Gastroesophageal sphincter (tissue), 4 donors: ENCODE data around the gene RAPSN. TPM values are rescaled to one million over a fixed set of nuclear protein-coding genes. Genes with fewer than 3 reads are reported as not detected.

Experiments
- ATAC-seq: fragments of 150-250 bp; one replicate; pipeline ENCODE4 v1.9.1; 2016; ENCODE audit warnings: mild to moderate bottlenecking, moderate library complexity
- H3K27ac ChIP-seq, 4 donors: fragments of 200-600 bp; sonication (generic) in 3 of 4; 1 replicate in 3 of 4; 2 replicates in 1 of 4; pipeline ENCODE4 v1.5.1; 2016 to 2019
- H3K27me3 ChIP-seq: fragments of 200-600 bp; sonication (generic); one replicate; pipeline ENCODE4 v1.5.1; 2019
- H3K36me3 ChIP-seq, 2 donors: fragments of 200-600 bp; sonication (generic); one replicate each; pipeline ENCODE4 v1.5.1; 2019; ENCODE audit warnings: control low read depth in 1 of 2
- H3K4me1 ChIP-seq, 3 donors: fragments of 200-600 bp; sonication (generic); 1 replicate in 2 of 3; 2 replicates in 1 of 3; pipeline ENCODE4 v1.5.1; 2016 to 2019; ENCODE audit warnings: control low read depth in 2 of 3
- H3K4me3 ChIP-seq, 2 donors: fragments of 200-600 bp; sonication (generic); one replicate each; pipeline ENCODE4 v1.5.1; 2019; ENCODE audit warnings: mild to moderate bottlenecking in 1 of 2, moderate library complexity in 1 of 2
- H3K9me3 ChIP-seq, 3 donors: fragments of 200-600 bp; sonication (generic); one replicate each; pipeline ENCODE4 v1.5.1; 2017 to 2019; ENCODE audit warnings: control low read depth in 2 of 3
- EP300 ChIP-seq: sonication (generic); formaldehyde crosslinking; IDR thresholded peaks from one replicate; pipeline ENCODE4 v1.6.1; 2017; ENCODE audit warnings: antibody characterized with exemption, mild to moderate bottlenecking
- POLR2A ChIP-seq, 2 donors: fragments of 450-650 bp; IDR thresholded peaks; one replicate each; pipeline ENCODE4 v1.6.1; 2017; ENCODE audit warnings: antibody characterized with exemption in 2 of 2, mild to moderate bottlenecking in 2 of 2, moderate library complexity in 1 of 2
- POLR2AphosphoS5 ChIP-seq: sonication (generic); formaldehyde crosslinking; IDR thresholded peaks from one replicate; pipeline ENCODE4 v1.6.1; 2017; ENCODE audit warnings: antibody characterized with exemption
- WGBS, 2 donors: methylation state at CpG; one replicate each; pipeline ENCODE4 v1.1.5; 2018; ENCODE audit warnings: low coverage in 1 of 2; 5-methylcytosine and 5-hydroxymethylcytosine counted together
- total RNA-seq, 4 donors: library from RNA; depleted of rRNA; stranded (reverse); fragments of >200 nt; gene quantifications; one replicate each; pipeline ENCODE4 v1.1.0, GENCODE V29; 2016
- TF ChIP-seq, protein P1 (sequence below), 4 experiments: fragments of 200-600 bp in 2 of 4; fragments of 450-650 bp in 2 of 4; sonication (generic) in 1 of 4; IDR thresholded peaks; one replicate each; pipeline ENCODE4 v1.5.1; 2017 to 2019; ENCODE audit warnings: antibody characterized with exemption in 4 of 4, mild to moderate bottlenecking in 2 of 4, moderate library complexity in 2 of 4

Gene RAPSN
- total RNA-seq, 4 donors from 2014 or later: 0.23 to 0.27 TPM; not detected in 2

DNA sequence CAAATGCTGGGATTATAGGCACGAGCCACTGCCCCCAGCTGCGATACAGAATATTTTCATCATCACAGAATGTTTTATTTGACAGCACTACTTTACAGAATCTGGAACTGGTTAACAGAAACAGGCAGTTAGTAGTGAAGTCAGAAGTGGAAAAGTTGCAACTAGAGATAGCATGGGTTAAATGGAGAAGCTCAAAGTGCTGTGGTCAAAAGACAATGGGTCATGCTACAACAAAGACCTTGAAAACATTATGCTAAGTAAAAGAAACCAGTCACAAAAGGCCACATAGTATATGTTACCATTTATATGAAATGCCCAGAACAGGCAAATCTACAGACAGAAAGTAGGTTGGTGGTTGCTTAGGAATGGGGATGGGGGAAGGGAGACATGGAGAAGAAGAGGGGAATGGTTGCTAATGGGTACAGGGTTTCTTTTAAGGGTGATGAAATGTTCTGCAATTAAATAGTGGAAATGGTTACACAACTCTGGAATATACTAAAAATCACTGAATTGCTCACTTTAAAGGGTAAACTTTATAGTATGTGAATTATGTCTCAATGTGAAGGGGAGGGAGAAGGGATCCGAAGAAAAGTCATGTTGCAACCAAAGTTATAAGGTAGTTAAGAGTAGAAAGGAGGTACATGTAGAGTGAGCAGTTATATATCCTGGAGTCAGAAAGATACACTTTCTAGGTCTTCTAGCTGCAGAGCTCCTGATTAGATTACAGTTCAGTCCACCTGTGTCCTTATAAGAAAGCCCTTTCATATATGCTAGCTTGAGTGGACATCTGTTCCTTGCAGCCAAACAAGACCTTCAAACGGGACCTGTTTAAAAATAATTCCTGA is 46.3 kb upstream of the RAPSN start:
- H3K4me3 ChIP-seq: no peak overlapping the region
- no peaks in the 10 kb centered on the region for H3K9me3 ChIP-seq
- H3K27ac ChIP-seq: peak overlapping the region in 1 of 4 donors; percentile 12
- no peaks in the 10 kb centered on the region for H3K36me3 ChIP-seq
- no peaks in the 10 kb centered on the region for H3K27me3 ChIP-seq
- no peak for ATAC-seq
- 30 to 45% methylated on average over 3 of the region's 4 CpGs for WGBS, 2 donors
- H3K4me1 ChIP-seq: peaks cover 15 to 66% (median 18%) of the 10 kb centered on the region in 3 donors
- TF ChIP-seq, protein P1, sequence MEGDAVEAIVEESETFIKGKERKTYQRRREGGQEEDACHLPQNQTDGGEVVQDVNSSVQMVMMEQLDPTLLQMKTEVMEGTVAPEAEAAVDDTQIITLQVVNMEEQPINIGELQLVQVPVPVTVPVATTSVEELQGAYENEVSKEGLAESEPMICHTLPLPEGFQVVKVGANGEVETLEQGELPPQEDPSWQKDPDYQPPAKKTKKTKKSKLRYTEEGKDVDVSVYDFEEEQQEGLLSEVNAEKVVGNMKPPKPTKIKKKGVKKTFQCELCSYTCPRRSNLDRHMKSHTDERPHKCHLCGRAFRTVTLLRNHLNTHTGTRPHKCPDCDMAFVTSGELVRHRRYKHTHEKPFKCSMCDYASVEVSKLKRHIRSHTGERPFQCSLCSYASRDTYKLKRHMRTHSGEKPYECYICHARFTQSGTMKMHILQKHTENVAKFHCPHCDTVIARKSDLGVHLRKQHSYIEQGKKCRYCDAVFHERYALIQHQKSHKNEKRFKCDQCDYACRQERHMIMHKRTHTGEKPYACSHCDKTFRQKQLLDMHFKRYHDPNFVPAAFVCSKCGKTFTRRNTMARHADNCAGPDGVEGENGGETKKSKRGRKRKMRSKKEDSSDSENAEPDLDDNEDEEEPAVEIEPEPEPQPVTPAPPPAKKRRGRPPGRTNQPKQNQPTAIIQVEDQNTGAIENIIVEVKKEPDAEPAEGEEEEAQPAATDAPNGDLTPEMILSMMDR (IDR thresholded peaks at IDR 0.05): no peak
- TF ChIP-seq POLR2AphosphoS5 (no peak), EP300 (no peak), POLR2A (IDR thresholded peaks at IDR 0.05) (no peak)

DNA sequence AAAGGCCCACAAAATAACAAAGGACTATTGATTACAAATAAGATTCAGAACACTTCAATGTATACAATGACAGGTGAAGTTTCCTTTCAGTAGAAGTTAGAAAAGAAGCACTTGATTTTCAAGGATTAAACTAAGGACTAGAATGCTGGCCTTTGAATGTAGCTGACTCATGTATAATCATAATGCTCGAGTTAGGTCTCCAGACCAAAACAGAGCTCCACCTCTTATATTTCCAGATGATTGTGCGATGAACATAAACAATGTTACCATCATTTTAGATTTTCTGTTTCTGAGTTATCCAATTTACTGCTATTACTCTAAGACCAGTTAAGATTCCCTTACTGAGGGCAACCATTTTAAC is 40.4 kb upstream of the RAPSN start:
- H3K4me1 ChIP-seq: peaks cover 0 to 34% (median 6%) of the 10 kb centered on the region in 3 donors
- H3K36me3 ChIP-seq: peaks cover 0 to 41% of the 10 kb centered on the region in 2 donors
- no peaks in the 10 kb centered on the region for H3K27me3 ChIP-seq
- no peaks in the 10 kb centered on the region for H3K9me3 ChIP-seq
- ATAC-seq: no peak
- no peak overlapping the region for H3K4me3 ChIP-seq
- 48 to 59% methylated on average over 2 of the region's 2 CpGs for WGBS, 2 donors
- H3K27ac ChIP-seq: peak overlapping the region in 1 of 4 donors; percentile 26
- TF ChIP-seq, protein P1 (IDR thresholded peaks at IDR 0.05): no peak
- TF ChIP-seq EP300 (no peak), POLR2AphosphoS5 (no peak), POLR2A (IDR thresholded peaks at IDR 0.05) (no peak)

DNA sequence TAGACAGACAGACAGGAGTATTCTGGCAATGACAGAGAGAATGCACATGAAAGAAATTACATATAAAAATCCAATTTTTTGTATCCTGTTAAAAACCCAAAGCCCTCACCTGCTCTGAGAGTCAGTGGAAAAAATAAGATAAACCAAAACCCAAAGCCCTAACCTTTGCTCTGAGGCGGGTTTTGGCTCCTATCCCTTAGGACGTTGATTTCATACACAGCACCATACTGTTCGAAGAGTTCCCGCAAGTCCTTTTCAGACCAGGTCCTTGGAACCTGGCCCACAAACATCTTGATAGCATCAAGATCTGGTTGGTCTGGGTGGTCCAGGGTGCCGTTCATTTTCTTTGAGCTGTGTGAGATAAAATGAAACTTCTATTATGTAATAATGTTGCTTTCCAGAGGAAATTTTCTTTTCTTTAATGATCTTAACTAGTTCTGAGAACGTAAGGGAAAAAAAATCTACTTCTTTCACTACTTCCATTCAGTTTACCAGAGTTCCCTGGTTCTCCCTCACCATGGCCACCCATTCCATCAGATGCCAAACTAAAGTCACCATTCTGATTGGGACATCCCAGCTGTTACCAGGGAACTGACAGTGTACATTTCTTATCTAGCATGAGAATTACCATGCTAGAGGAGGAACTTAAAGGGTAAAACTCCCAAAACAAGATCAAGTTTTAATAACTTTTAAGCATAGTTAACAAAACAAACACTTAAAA is 39.9 kb upstream of the RAPSN start:
- H3K36me3 ChIP-seq: peaks cover 0 to 47% of the 10 kb centered on the region in 2 donors

DNA sequence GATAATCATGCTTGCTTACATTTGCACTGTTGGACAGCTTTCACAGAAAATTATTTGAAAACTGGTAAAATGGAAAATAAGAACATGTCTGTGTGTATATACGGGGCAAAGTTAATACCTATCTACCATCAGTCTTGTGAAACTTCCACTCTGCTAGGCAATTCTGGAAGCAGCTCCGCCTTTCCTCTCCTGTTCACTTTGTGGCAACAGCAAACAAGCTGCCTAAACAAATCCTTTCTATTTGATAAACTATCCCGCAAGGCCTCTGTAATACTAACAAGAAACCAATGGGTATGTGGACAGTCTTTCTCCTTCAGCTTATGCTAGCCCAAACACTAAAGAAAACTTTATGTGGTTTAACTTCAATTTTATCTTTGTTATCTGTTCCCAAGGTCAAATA is 39.2 kb upstream of the RAPSN start:
- H3K4me1 ChIP-seq: peaks cover 0 to 26% (median 6%) of the 10 kb centered on the region in 3 donors
- ATAC-seq: no peak
- 65 to 77% methylated on average over 3 of the region's 3 CpGs for WGBS, 2 donors
- H3K36me3 ChIP-seq: peaks cover 5 to 54% of the 10 kb centered on the region in 2 donors
- H3K27me3 ChIP-seq: no peaks in the 10 kb centered on the region
- TF ChIP-seq EP300: no peak
- TF ChIP-seq, protein P1 (IDR thresholded peaks at IDR 0.05): no peak
- no peak for TF ChIP-seq POLR2A (IDR thresholded peaks at IDR 0.05)
- TF ChIP-seq POLR2AphosphoS5: no peak
- no peak overlapping the region for H3K4me3 ChIP-seq
- H3K27ac ChIP-seq: peak overlapping the region in 1 of 4 donors; percentile 16
- no peaks in the 10 kb centered on the region for H3K9me3 ChIP-seq

More for the DNA sequence above, 39.9 kb upstream of the RAPSN start:
- H3K4me1 ChIP-seq: peaks cover 0 to 28% (median 6%) of the 10 kb centered on the region in 3 donors
- ATAC-seq: no peak
- no peaks in the 10 kb centered on the region for H3K9me3 ChIP-seq
- H3K27ac ChIP-seq: peak overlapping the region in 1 of 4 donors; percentile 26
- 56 to 65% methylated on average over 5 to 6 of the region's 6 CpGs for WGBS, 2 donors
- TF ChIP-seq, protein P1 (IDR thresholded peaks at IDR 0.05): no peak
- TF ChIP-seq EP300 (no peak), POLR2A (IDR thresholded peaks at IDR 0.05) (no peak), POLR2AphosphoS5 (no peak)
- H3K4me3 ChIP-seq: no peak overlapping the region
- H3K27me3 ChIP-seq: no peaks in the 10 kb centered on the region
